ENCODE measurements around the gene VIL1.

- TF ChIP-seq CTCF (IDR thresholded peaks at IDR 0.05) (no peak), POLR2A (IDR thresholded peaks at IDR 0.05) (no peak), EP300 (IDR thresholded peaks at IDR 0.05) (no peak)
Observed at GRCh38 chr2:218445602-218446001, 26.7 kb downstream of the VIL1 start.

Measured in ovary (tissue), 3 donors.